HG03039 (cell line): ENCODE data around the gene NOX5.
"Not testable (repeated sequence)": the region's sequence is repeated elsewhere in the genome, so short reads cannot be mapped to it uniquely, and the experiment has no call there.

ENCODE experiments used
- ATAC-seq: cut with Tn5 transposase; IDR thresholded peaks from one replicate; pipeline ENCODE4 v1.9.1; 2021; ENCODE audit warnings: mild to moderate bottlenecking, moderate library complexity; ENCODE audit not compliant: unreplicated experiment

The NOX5 gene

GRCh38 chr15:69055251-69055650, 40.8 kb downstream of the NOX5 start:
- ATAC-seq: no peak

- ATAC-seq: no peak
Measured at GRCh38 chr15:69056365-69056764, 41.9 kb downstream of the NOX5 start.

- ATAC-seq: no peak
Measured at GRCh38 chr15:69058830-69059556, 44.5 kb downstream of the NOX5 start.

- ATAC-seq: no peak
Measured at GRCh38 chr15:69059557-69059943, 45.1 kb downstream of the NOX5 start.

- ATAC-seq: no peak
Measured at GRCh38 chr15:69060041-69060481, 45.6 kb downstream of the NOX5 start.

GRCh38 chr15:69060744-69061143, 46.2 kb downstream of the NOX5 start:
- ATAC-seq: no peak

- ATAC-seq: no peak
Measured at GRCh38 chr15:69061414-69061842, 46.9 kb downstream of the NOX5 start.

GRCh38 chr15:69064649-69065048, 50.2 kb downstream of the NOX5 start:
- no peak for ATAC-seq

GRCh38 chr15:69066007-69066995, 51.8 kb downstream of the NOX5 start:
- no peak for ATAC-seq

- no peak for ATAC-seq
Measured at GRCh38 chr15:69067296-69067695, 52.8 kb downstream of the NOX5 start.

GRCh38 chr15:69068157-69068556, 53.7 kb downstream of the NOX5 start:
- ATAC-seq: no peak

- not testable (repeated sequence) for ATAC-seq
Measured at GRCh38 chr15:69069290-69069689, 54.8 kb downstream of the NOX5 start.

- no peak for ATAC-seq
Measured at GRCh38 chr15:69069996-69070395, 55.5 kb downstream of the NOX5 start.

GRCh38 chr15:69070396-69070795, 55.9 kb downstream of the NOX5 start:
- ATAC-seq: no peak

GRCh38 chr15:69071260-69071659, 56.8 kb downstream of the NOX5 start:
- ATAC-seq: no peak

GRCh38 chr15:69072906-69073305, 58.4 kb downstream of the NOX5 start:
- no peak for ATAC-seq

- ATAC-seq: no peak
Measured at GRCh38 chr15:69074001-69074842, 59.7 kb downstream of the NOX5 start.

GRCh38 chr15:69074843-69075224, 60.3 kb downstream of the NOX5 start:
- ATAC-seq: no peak

GRCh38 chr15:69075440-69075839, 60.9 kb downstream of the NOX5 start:
- no peak for ATAC-seq

- no peak for ATAC-seq
Measured at GRCh38 chr15:69076756-69077155, 62.3 kb downstream of the NOX5 start.

- ATAC-seq: no peak
Measured at GRCh38 chr15:69078638-69079037, 64.1 kb downstream of the NOX5 start.
